Large intestine (tissue), 3 donors: ENCODE measurements around the gene FAM53A. TPM values are rescaled to one million over a fixed set of nuclear protein-coding genes. Genes with fewer than 3 reads are reported as not detected.

ENCODE experiments used
- DNase-seq, 2 donors: peaks; one replicate each; pipeline versions ENCODE4 v3.0.0 to v3.0.0-alpha.2; 2013
- H3K27ac ChIP-seq: one replicate; pipeline ENCODE4 v1.5.1; 2013; ENCODE audit warnings: low read length
- H3K27me3 ChIP-seq: 2 replicates; pipeline ENCODE4 v1.6.1; 2013; ENCODE audit warnings: low read length; ENCODE audit not compliant: control insufficient read depth, insufficient read depth
- H3K36me3 ChIP-seq: 2 replicates; pipeline ENCODE4 v1.6.1; 2013; ENCODE audit warnings: low read length; ENCODE audit not compliant: control insufficient read depth, insufficient read depth
- H3K4me1 ChIP-seq: one replicate; pipeline ENCODE4 v1.6.1; 2013; ENCODE audit warnings: low read length; ENCODE audit not compliant: control insufficient read depth, insufficient read depth
- H3K4me3 ChIP-seq: one replicate; pipeline ENCODE4 v1.5.1; 2013; ENCODE audit warnings: low read length
- H3K9me3 ChIP-seq: one replicate; pipeline ENCODE4 v1.6.1; 2013; ENCODE audit warnings: mild to moderate bottlenecking, low read depth, low read length, moderate library complexity; ENCODE audit not compliant: control insufficient read depth
- WGBS: methylation state at CpG from one replicate; pipeline ENCODE4 v1.1.5; 2013; ENCODE audit warnings: low lambda C conversion rate; ENCODE audit not compliant: insufficient coverage; 5-methylcytosine and 5-hydroxymethylcytosine counted together
- polyA plus RNA-seq: library from polyadenylated mRNA; unstranded; fragments of 120-200 nt; gene quantifications from one replicate; pipeline ENCODE4 v1.2.1, GENCODE V29; 2013

The FAM53A gene
- polyA plus RNA-seq, 1 donor = 0.84 TPM

DNA sequence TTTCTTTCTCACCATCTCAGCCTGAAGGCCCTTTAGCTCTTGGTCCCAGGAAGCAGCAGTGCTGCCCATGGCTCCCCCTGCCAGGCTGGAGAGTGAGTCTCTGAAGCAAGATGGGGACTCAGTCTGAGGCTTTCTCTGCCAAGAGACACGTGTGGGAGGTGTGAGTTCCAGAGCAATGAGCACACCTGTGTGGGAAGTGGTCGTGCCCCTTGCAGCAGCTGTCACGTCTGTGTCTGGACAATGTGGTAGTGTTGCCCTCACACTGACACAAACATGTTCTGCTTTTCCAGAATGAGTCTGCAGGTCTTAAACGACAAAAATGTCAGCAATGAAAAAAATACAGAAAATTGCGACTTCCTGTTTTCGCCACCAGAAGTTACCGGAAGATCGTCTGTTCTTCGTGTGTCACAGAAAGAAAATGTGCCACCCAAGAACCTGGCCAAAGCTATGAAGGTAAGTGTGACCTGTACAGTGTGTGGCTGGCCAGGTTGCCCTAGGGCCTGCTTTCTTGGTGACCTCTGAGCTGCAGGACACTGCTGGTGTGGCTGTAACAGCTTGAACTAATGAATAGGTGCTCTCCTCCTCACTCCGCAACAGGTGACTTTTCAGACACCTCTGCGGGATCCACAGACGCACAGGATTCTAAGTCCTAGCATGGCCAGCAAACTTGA, 39.2 kb upstream of the FAM53A start:
- H3K27ac ChIP-seq = no peak overlapping the region
- H3K4me3 ChIP-seq = no peak overlapping the region
- H3K9me3 ChIP-seq = no peaks in the 10 kb centered on the region
- DNase-seq = no peak
- no peaks in the 10 kb centered on the region for H3K27me3 ChIP-seq
- no CpG with 5 or more reads among the region's 12 CpGs for WGBS
- peaks cover 23% of the 10 kb centered on the region for H3K36me3 ChIP-seq
- peaks cover 23% of the 10 kb centered on the region for H3K4me1 ChIP-seq

DNA sequence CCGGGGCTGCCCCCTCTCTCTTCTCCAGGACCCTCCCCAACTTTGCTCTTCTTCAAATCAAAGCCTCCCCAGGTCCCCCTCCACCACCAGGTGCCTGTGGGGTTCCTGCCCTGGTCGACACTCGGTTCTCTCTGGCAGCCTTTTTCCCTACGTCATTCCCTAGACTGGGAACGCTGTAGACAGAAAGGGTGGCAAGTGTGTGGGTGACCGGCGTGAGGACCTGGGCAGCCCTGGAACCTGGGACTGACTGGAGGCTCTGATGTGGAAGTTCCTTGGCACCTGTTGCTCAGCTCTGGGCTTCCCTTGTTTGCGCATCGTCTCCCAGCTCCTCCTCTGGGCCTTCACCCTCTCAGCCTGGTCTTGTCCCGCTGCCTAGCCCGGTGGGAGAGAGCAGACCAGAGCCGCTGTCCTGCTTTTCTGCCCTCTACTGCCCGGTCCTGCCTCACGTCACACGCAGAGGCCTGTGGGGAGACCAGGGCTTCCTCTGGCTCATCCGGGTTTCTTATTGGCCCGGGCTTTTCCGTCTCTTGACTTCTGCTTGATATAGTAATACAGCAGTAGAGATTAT, 38.5 kb upstream of the FAM53A start:
- Histone ChIP-seq H3K36me3 (peaks cover 25% of the 10 kb centered on the region), H3K27me3 (no peaks in the 10 kb centered on the region), H3K27ac (no peak overlapping the region), H3K4me1 (peaks cover 23% of the 10 kb centered on the region), H3K4me3 (peak overlapping the region; percentile 54), H3K9me3 (no peaks in the 10 kb centered on the region)
- WGBS = no CpG with 5 or more reads among the region's 18 CpGs
- DNase-seq = no peak

DNA sequence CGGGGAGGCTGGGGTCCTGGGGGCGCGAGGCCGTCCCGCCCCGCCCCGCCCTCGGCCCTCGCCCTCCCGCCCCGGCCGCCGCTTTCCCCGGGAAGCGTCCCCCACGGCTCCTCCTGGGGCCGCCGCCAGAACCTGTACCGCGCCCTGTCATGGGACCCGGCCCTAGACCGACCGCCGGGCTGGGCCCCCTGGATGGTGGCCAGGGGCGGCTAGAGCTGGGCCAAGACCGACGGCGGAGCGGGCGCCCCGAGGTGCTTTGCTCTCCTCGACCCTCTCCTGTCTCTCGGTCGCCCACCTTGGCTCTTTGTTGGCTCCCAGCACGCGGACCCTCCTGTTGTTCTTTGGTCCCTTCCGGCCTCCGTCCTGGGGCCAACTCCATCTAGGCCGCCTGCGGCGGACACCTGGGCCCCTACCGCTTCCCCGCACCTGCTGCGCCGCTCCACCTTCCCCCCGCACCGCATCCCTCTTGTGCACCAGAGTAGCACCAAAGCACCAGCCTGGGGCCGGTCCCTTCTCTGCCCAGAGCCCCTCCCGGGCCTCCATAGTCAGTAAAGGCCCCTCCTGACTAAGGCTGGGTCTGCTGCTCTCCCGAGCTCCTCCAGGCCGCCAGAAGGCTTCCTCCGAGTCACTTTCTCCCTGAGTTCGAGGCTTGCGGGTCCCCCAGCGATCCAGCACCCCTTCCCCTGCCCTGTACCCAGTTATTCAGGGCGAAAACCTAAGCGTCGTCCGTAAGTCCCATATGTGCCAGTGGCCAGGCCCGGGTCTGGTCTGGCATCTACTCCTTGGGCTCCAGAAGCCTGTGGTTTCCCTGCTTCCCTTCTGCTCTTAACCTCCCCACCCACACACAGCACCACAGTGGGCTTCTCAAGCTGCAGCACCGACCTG, 37.8 kb upstream of the FAM53A start:
- Histone ChIP-seq H3K36me3 (peaks cover 30% of the 10 kb centered on the region), H3K27ac (no peak overlapping the region), H3K4me1 (peaks cover 23% of the 10 kb centered on the region)

DNA sequence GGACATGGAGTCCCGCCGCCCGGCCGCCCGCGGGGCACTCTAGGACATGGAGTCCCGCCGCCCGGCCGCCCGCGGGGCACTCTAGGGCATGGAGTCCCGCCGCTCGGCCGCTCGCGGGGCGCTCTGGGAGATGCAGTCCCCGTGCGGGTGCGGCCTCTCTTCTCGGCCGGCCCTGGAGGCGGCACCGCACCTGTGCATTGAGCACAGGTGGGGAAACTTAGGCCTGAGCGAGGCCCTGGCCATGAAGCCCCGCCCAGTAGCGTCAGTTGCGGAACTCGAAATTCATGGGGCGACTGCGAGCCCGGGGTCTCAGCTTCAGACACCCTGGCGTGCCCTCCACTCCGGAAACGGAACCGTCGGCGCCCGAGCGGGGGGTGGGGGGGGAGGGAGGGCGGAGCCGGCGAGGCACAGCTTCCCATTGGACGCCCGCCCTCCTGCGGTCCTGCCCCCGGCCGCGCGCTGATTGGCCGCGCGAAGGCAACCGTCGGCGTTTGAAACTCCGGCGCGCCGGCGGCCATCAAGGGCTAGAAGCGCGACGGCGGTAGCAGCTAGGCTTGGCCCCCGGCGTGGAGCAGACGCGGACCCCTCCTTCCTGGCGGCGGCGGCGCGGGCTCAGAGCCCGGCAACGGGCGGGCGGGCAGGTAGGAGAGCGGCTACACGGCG, 37.0 kb upstream of the FAM53A start, which contains the start of the genes TACC3 and TMEM129:
Gene TACC3, plus strand, starts transcription at position 519 of the 663 bp plus-strand sequence. CDS start 1,901 bp downstream, outside the sequence.
Gene TMEM129, minus strand, starts transcription at position 321 of the 663 bp plus-strand sequence. CDS start 486 bp downstream, outside the sequence.
- Histone ChIP-seq H3K4me3 (peak within 1 kb of the TSS; percentile 75), H3K9me3 (no peaks in the 10 kb centered on the region), H3K36me3 (peaks cover 38% of the 10 kb centered on the region), H3K27me3 (no peaks in the 10 kb centered on the region), H3K4me1 (peaks cover 23% of the 10 kb centered on the region), H3K27ac (peak within 1 kb of the TSS; percentile 78)
- WGBS = no CpG with 5 or more reads among the region's 83 CpGs
- peak; percentile 98 to 99 for DNase-seq

More for the DNA sequence above, 37.8 kb upstream of the FAM53A start:
- Histone ChIP-seq H3K27me3 (no peaks in the 10 kb centered on the region), H3K9me3 (no peaks in the 10 kb centered on the region), H3K4me3 (peak overlapping the region; percentile 54)
- peak in 1 of 2 donors; percentile 18 for DNase-seq
- WGBS = no CpG with 5 or more reads among the region's 61 CpGs

DNA sequence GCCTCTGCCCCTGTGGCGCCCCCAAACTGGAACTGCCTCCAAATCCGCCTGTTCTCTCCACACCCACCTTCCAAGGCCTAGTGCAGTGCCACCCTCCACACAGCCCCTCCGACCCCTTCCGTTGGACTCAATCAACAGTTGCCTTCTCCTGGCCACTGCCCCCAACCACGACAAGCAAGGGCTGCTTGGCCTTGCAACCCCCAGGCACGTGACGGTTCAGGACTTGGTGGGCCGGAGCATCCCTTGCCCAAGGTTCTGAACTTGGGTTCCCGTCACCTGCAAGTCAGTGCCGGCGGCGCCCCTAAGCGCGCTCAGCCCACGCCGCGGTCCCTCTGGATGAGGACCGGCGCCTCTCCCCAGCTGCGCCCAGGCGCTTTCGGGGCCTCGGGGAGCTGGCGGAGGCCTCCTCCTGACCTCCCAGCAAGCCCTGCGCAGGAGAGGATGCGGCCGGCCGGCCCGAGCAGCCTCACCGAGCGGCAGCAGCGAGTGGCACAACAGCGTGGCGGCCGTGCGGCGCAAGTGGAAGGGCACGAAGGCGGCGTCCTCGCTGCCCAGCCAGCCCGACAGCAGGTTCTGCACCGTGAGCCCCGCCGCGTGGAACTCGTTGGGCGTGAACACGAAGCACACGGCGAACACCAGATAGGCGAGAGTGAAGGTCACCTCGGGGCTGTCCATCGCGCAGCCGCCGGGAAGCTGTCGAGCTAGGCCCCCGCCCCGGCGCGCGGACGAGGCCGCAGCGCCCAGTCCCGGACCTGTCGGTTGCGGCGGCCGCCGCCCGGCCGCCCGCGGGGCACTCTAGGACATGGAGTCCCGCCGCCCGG, 36.3 kb upstream of the FAM53A start:
- WGBS = no CpG with 5 or more reads among the region's 79 CpGs
- H3K4me1 ChIP-seq = peaks cover 23% of the 10 kb centered on the region

DNA sequence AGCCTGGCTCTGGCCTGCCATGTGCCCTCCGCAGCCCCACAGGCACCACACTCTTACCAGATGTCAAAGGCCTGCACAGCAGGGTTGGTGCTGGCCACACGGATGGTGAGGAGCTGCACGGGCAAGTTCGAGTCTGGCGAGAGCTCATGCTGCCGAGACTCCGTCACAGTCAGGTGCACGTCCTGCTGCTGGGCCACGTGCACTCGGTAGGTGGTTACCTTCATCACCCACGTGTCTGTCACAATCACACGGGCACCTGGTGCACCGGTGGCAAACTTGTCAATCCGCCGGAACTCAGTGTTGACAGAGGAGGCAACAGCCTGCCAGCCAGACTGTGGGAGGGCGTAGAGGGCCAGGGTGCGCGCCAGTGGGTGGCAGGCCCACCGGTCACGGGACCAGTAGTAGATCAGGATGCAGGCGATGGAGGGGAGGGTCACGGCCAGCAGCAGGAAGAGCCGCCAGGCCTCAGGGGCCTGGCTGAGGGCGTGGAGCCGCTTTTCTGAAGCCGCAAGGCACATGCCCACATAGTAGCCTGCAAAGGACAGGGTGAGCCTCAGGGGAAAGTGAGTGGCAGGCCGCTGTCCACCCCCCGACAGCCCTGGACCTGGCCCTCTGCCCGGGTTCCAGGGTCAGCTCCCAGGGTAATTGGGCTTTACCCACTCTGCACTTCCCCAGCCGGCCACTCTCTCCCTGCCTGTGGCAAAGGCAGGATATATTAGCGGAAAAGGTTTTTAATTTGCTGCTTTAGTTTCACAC, 34.2 kb upstream of the FAM53A start:
- Histone ChIP-seq H3K27ac (no peak overlapping the region), H3K36me3 (peaks cover 31% of the 10 kb centered on the region), H3K27me3 (no peaks in the 10 kb centered on the region), H3K4me1 (peaks cover 30% of the 10 kb centered on the region), H3K4me3 (no peak overlapping the region), H3K9me3 (no peaks in the 10 kb centered on the region)
- WGBS = no CpG with 5 or more reads among the region's 31 CpGs
- no peak for DNase-seq

More for the DNA sequence above, 36.3 kb upstream of the FAM53A start:
- Histone ChIP-seq H3K27ac (peak overlapping the region; percentile 78), H3K4me3 (peak overlapping the region; percentile 75), H3K9me3 (no peaks in the 10 kb centered on the region), H3K27me3 (no peaks in the 10 kb centered on the region), H3K36me3 (peaks cover 35% of the 10 kb centered on the region)
- DNase-seq = peak in 1 of 2 donors; percentile 74

DNA sequence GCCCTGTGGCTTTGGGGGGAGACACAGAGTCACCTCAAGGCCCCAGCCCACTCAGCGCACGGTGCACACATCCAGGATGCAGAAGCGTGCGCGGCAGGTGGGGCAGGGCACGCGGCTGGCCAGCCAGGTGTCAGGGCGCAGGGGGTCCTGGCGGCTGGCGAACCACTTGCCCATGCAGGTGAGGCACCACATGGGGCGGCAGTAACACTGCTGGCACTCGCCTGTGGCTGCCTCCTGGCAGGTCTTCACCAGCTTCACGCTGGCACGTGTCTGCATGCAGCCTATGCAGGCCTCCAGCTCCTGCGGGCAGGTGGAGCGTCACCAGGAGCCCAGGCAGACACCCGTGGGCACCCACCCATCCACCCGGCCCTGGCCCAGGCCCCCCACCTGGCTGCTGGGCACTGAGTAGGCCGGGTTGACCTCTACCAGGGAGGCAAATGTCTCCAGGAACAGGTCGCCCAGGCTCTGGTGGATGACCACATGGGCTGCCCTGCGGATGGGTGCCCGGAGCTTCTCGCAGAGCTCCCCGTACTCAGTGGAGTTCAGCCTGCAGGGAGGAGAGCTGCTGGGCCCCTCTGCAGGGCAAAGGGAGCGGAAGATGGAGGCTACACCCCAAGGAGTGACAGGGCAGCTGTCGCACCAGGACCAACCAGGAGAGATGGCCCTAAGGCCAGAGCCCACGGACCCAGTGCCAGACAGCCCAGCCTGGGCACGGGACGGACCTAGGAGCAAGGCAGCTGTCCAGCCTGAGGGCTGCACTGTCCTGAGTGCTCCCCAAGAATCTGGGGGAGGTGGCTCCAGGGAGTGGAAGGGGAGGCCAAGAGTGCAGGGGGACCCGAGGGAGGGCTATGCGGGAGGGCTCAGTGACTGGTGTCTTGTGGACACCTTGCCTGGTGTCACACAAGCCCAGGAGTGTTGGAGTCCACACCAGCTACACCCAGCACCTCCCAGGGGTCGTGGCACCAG, 33.3 kb upstream of the FAM53A start:
- DNase-seq = no peak
- H3K9me3 ChIP-seq = no peaks in the 10 kb centered on the region
- no peaks in the 10 kb centered on the region for H3K27me3 ChIP-seq
- WGBS = no CpG with 5 or more reads among the region's 32 CpGs
- no peak overlapping the region for H3K4me3 ChIP-seq
- H3K27ac ChIP-seq = no peak overlapping the region
- H3K36me3 ChIP-seq = peaks cover 31% of the 10 kb centered on the region
- H3K4me1 ChIP-seq = peaks cover 23% of the 10 kb centered on the region

DNA sequence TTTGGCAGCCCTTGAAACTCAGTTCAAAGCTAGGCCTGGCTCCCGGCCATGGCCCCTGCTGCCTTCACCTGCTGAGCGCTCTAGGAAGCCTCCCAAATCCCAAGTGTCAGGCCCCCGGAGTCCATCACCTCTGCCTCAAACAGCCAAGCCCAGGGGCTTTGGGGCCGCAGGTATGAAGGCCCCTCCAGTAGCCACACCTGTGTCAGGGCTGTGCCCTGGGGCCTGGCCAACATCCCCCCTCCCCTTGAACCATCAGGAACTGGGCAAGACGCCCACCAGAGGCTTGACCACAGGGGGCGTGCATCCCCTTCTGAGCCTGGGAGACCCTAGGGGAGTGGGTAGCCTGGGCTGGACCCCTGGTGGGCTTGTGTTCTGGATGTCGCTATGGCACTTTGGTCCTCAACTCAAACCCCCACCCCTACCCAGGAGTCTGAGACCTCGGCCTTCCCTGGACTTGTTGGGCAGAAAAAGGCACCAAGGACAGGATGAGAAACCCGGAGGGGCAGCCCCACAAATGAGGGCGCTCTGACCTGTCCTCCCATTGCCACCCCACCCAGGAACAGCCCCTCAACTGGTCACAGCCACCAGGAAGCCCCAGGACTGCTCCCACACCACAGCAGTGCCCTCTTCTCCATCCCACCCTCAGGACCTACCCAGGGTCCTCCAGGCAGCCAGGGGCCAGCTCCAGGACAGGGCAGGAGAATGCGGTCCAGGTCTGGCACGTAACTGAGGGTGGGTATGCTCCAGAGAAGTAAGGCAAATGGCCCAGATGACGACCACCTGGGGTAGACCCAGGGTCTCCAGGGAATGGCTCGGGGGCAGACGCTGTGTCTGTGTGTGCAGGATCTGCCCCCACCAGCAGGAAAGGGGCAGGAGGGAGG, 32.2 kb upstream of the FAM53A start:
- no peak overlapping the region for H3K27ac ChIP-seq
- peaks cover 17% of the 10 kb centered on the region for H3K4me1 ChIP-seq
- H3K9me3 ChIP-seq = no peaks in the 10 kb centered on the region
- no peak for DNase-seq
- peaks cover 31% of the 10 kb centered on the region for H3K36me3 ChIP-seq
- no CpG with 5 or more reads among the region's 15 CpGs for WGBS
- H3K4me3 ChIP-seq = no peak overlapping the region
- H3K27me3 ChIP-seq = no peaks in the 10 kb centered on the region
